Posterior vena cava (tissue), 2 donors: Measurements from ENCODE around the gene RETREG3. TPM values are rescaled to one million over a fixed set of nuclear protein-coding genes. Genes with fewer than 3 reads are reported as not detected.

Source experiments
- DNase-seq: peaks from one replicate; pipeline ENCODE4 v3.0.0-alpha.2; 2020; ENCODE audit warnings: low spot score
- intact Hi-C, 2 donors: fragments of 100-400 bp; cut with DNase I; formaldehyde crosslinking; loops; one replicate each; pipeline versions ENCODE4 v1.14.1 to v1.14.2; 2022 to 2023
- total RNA-seq, 2 donors: library from RNA; stranded (reverse); fragmentation: NEBNext Ultra II Directional; extraction: Animal tissue kit (Norgen Biotek cat#: 25700); gene quantifications; one replicate each; pipeline ENCODE4 v1.2.1, GENCODE V29; 2021
- donor health status: DM: yes; HTN: yes; CAD: no.
- donor health status: DM: yes; HTN: yes; CAD: no.

The RETREG3 gene
- total RNA-seq, 2 donors from 2014 or later: 34.6 to 42.0 TPM

DNA sequence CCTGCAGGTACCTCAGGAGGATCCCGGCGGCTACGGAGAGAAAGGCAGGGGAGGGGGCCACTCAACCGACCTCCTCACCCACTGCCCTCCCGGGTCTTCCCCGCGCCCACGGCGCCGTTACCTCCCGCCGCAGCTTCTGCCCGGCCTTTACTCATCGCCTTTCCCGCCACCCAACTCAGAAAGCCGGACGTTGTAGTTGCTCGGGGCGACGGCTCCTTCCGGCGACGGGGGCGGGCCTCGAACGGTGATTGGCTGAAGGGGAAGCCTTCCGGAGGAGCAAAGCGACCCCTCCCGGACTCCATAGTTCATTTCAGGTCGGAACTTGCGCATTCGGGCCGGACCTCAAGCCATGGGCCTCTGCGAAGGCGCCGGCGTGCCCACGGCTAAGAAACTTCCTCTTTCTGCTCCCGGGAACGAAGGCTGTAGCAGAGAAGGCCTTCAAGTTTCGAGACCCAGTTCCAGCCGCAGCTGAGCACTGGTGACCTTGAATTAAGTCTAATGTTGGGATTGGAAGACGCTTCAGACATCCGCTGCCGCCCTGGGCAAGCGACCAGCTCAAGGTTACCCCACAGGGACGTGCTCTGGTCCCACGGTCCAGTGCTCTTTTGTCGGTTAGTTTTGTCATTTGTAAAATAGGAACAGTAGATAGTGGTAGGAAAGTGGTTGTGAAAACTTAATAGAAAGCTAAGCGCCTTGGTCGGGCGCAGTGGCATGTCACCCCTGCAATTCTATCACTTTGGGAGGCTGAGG lies 31.5 kb downstream of the RETREG3 start, which contains the start of gene PSMC3IP:
TSS of gene PSMC3IP (minus strand) at position 198 of the 750 bp plus-strand sequence. CDS start at position 155, 43 bp downstream.
- DNase-seq: peak; percentile 99
- intact Hi-C loops: loop anchor here (5.0 to 10.0 kb wide), 2 partner anchors 105 to 107 kb away; partner anchors contain the start of genes CCR10 (in 2 of the 2) and CNTNAP1 (in 2 of the 2)

DNA sequence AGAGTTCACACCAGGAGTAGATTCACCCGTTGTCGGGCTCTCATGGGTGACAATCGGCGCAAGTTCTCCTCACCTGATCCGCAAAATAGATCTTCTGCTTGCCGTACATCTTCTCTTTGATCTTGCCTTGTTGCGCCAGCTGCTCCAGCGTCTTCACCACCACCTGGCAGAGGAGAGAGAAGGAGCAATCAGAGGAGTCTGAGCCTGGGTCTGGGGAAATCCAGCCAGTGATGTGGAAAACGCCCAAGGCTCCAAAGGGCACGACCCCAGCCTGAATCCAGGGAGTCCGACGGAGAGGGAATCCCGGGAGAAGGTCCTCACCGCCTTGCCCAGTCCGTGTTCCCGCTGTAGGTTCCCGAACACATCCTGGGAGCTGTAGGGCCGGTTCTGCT lies 32.0 kb downstream of the RETREG3 start:
- intact Hi-C loops: loop anchor here (5.0 to 10.0 kb wide), 2 partner anchors 105 to 108 kb away; partner anchors contain the start of genes CCR10 (in 2 of the 2) and CNTNAP1 (in 2 of the 2)

DNA sequence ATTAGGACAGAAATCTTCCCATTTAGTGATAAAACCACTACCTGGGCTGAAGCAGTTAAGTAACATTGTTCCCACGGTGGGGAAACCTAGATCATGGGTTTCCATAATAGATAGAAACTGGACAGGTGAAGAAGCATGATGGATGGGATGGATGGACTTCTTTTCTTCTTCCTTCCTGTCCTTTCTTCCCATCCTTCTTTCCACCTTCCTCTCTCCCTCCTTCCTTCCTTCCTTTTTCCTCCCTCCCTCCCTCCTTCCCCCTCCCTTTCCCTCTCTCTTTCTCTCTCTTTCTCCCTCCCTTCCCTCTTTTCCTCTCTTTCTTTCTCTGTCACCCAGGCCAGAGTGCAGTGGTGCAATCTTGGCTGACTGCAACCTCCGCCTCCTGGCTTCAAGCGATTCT lies 34.7 kb downstream of the RETREG3 start:
- intact Hi-C loops: loop anchor here in 1 of 2 donors (10.0 kb wide), 1 partner anchor 110 kb away; the partner anchor contains the start of genes CCR10 and CNTNAP1
- DNase-seq: no peak

More for the DNA sequence above, 32.0 kb downstream of the RETREG3 start:
- peak; percentile 69 for DNase-seq

DNA sequence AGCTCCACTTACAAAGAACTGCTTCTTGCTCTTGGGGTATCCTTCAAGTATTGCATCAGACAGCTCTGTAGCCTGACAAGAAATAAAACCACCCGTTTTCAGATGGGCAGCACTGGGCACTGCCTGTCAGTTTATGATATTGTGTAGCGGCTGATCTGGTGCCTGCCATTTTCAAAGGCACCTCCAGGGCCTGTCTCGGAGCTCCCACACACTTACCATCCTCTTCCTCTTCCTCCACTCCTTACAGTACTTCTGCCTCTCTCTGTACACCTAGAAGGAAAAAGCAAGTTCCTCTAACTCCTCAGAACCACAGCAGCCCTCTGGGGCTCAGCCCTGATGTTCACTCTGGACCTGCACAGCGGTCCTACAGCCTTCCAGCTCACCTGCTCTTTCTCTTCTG lies 36.1 kb downstream of the RETREG3 start:
- no peak for DNase-seq
- intact Hi-C loops: loop anchor here in 1 of 2 donors (10.0 kb wide), 1 partner anchor 112 kb away; the partner anchor contains the start of genes CCR10 and CNTNAP1

DNA sequence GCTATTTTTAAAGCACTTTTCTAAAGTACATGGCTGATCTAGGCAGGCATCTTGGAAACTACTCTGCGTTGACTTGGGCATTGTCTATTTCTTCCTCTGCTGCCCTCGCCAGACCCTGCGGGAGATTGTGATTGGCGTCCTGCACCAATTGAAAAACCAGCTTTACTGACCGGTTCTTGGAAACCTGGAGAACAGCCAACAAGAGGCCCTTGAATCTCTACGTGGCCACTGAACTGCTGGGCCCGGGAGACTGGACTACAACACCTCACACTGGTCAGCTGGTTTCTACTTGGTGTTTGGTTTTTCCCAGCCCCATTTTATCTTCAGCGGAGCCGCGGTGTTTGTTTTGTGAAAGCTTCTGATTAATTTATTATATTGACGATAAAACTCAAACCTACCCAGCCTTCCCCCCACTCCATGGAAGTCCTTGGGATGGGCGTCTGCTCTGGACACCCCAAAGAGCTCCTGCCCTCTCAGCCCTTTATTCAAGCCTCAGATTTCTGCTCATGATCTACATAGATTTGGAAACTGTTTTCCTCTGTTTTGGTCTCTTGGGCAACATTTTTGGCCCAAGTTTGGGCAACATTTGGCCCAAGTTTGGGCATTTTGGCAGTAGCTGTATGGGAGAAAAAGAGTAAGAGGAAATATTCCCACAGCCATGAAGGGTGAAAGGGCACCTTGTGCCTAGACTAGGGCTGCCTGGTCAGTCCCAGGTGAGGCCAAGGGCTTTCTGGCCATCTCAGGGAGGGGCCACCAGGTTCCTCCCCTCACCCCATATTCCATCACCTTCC lies 37.5 kb downstream of the RETREG3 start:
- DNase-seq: no peak
- intact Hi-C loops: loop anchor here in 1 of 2 donors (10.0 kb wide), 1 partner anchor 113 kb away; the partner anchor contains the start of genes CCR10 and CNTNAP1

DNA sequence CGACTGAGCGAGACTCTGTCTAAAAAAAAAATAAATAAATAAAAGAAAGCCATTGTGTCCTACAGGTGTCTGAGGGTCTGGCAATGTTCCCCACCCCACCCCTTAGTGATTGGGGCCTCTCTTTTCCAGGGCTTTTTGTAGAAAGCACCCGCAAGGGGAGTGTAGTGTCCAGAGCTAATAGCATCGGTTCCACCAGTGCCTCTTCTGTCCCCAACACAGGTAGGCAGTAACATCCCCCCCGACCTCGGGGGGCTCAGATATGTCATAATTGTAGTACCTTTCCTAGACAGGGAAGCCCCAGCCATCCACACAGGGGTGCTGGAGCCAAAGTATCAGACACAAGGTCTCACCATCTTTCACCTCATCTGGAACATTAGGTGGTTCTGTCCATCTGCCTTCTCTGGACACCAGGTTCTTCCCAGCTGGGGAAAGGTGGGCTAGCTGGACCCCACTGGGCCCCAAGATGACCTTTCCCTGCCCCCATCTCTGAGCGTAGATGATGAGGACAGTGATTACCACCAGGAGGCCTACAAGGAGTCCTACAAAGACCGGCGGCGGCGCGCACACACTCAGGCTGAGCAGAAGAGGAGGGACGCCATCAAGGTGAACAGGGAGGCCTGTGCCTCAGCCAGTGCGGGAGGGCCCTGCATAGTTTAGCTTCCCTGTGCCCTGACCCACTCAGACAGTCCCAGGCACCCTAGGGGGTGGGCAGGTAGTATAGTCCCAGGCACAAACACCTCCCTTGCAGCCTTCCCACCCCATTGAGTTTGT lies 40.6 kb downstream of the RETREG3 start:
- peak; percentile 52 for DNase-seq
- intact Hi-C loops: no loop called here

DNA sequence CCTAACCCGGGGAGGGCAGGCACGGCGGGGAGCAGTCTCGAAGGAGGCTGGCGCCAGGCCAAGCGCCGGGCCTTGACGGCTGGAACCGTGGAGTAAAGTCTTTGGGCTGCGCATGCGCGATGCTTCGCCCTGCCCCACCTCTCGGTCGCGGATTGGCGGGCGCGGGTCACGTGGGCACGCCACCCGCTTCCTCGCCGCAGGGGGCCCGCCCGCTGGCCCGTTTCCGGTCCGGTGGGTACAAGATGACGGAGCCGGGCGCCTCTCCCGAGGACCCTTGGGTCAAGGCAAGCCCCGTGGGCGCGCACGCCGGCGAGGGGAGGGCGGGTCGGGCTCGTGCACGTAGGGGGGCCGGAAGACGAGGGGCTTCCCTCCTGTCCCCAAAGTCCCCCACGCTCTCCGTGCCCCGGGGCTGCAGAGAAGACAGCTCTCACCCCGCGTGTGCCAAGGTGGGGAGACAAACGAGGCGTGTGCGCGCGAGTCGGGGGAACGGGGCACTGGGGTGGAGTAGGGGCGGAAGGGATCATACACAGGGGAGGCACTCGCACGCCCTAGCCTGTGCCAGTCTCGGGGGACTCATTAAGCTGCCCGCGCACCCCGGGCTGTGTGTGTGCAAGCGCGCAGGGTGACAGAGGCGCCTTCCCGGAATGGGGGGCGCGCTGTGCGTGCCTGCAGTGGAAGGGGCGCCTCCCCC lies 42.1 kb downstream of the RETREG3 start, which contains the start of gene MLX:
TSS of gene MLX (plus strand) at position 218 of the 691 bp plus-strand sequence. CDS start at position 243, 25 bp downstream.
- DNase-seq: peak; percentile 98
- intact Hi-C loops: no loop called here

DNA sequence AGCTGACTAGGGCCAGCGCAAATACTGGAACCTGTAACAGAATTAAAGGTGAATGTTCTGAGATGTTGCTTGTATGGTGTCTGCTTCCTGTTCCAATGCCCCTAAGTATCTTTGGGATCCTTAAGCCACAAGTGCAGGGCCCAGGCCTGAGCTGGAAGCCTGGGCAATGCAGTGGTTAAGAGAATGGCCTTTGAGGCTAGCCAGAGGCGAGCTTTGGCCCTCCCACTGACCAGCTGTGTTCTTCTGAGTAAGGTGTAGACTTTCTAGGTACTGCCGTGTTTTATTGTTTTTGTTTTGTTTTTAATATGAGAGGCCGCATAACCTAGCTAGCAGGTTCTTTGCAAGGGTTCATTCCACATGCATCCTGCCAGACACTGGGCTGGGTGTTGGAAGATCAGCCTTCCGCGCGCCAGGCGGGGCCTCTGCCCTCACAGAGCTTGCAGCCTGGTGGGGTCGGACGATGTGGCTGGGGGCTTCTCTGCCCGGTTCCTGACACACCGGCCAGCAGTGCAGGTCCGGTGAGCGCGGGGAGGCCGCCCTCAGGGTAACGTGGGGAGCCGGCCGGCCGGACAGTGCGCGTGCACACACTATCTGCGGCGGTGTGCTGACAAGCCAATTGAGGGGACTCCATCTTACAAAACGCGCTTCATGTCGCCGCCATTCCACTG lies 42.8 kb downstream of the RETREG3 start:
- intact Hi-C loops: no loop called here
- DNase-seq: peak; percentile 62

DNA sequence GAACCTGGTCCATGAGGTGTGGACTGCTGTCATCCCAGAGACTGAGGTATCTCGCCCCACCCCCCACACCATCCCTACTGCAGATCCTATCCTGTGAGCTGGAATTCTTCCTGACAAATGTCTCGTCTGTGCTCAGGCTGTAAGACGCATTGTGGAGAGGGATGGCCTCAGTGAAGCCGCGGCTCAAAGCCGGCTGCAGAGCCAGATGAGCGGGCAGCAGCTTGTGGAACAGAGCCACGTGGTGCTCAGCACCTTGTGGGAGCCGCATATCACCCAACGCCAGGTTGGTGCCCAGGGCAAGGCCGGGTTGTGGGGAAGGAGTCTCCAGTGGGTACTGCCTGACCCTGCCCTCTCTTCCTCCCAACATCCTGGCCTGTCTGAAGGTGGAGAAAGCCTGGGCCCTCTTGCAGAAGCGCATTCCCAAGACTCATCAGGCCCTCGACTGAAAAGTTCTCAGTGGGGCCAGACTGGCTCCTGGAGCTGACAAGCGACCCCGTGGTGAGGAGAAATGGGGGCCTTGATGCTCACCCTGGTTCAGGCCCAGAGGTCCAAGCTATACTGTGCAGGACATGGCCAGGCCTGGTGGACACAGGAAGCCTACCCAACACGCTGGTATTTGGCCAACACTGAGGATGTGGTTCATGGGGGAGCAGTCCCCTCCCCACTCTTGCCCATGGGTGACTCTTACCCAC lies 43.5 kb downstream of the RETREG3 start:
- intact Hi-C loops: no loop called here
- peak; percentile 66 for DNase-seq

DNA sequence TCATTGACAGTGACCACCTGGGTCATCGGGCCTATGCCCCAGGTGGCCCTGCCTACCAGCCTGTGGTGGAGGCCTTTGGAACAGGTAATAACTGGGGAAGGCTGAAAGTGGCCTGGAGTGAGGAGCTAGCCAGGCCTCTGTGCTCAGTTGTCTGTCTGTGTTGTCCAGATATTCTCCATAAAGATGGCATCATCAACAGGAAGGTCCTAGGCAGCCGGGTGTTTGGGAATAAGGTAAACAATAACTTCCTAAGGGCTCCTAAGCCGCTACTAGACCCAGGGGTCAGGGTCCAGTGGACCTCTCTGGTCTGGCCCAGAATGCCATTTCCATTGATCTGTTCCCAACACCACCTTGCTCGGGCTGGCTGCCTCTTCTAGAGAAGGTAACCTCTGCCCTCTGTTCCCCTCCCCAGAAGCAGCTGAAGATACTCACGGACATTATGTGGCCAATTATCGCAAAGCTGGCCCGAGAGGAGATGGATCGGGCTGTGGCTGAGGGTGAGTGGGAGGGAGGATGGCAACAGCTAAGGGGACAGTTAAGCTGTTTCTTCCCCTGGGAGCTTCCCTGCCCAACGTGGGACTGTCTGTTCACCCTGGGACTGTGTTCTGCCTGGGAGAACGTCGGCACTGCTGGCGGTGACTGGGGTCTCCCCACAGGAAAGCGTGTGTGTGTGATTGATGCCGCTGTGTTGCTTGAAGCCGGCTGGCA lies 44.2 kb downstream of the RETREG3 start:
- intact Hi-C loops: no loop called here
- peak; percentile 44 for DNase-seq

DNA sequence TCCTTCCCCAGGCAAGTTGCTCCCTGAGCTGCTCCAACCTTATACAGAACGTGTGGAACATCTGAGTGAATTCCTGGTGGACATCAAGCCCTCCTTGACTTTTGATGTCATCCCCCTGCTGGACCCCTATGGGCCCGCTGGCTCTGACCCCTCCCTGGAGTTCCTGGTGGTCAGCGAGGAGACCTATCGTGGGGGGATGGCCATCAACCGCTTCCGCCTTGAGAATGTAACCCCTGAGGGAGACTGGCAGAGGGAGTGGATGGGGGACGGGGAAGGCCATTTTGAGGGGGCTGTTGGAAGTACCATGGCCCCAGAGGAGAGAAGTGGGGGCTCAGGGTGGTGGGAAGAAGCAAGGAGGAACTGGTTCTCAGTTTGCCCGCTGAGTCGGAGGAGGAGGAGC lies 45.2 kb downstream of the RETREG3 start:
- intact Hi-C loops: no loop called here
- DNase-seq: peak; percentile 71

DNA sequence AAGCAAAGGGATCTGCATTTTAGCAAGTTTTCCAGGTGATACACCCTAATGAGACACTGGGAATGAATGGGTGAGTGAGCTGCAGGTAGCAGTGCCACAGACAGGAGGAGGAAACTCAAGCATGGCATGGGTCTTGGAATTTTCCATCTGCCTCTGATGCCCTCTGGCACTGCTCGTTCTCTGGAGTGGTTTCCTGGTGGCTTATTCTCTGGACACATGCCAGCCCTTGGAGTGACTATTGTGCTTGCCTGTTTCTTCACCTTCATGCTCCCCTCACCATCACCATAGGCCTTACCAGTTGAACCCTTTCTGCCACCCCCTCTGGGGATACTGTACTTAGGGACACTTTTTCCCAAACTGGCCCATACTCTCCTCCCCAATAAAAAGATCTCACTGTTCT lies 45.6 kb downstream of the RETREG3 start:
- no peak for DNase-seq
- intact Hi-C loops: no loop called here

DNA sequence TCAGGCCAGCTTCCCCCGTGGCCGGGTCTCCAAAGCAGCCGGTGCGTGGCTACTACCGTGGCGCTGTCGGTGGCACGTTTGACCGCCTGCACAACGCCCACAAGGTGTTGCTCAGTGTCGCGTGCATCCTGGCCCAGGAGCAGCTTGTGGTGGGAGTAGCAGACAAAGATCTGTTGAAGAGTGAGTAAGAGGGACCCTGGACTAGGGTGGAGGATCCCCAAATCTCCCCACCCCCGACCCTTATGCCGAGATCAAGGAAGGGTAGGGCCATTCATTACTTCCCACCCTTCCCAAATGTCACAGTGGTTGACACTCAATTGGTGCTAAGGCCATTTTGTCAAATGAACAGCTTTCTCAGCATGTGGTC lies 46.0 kb downstream of the RETREG3 start:
- intact Hi-C loops: no loop called here
- no peak for DNase-seq

DNA sequence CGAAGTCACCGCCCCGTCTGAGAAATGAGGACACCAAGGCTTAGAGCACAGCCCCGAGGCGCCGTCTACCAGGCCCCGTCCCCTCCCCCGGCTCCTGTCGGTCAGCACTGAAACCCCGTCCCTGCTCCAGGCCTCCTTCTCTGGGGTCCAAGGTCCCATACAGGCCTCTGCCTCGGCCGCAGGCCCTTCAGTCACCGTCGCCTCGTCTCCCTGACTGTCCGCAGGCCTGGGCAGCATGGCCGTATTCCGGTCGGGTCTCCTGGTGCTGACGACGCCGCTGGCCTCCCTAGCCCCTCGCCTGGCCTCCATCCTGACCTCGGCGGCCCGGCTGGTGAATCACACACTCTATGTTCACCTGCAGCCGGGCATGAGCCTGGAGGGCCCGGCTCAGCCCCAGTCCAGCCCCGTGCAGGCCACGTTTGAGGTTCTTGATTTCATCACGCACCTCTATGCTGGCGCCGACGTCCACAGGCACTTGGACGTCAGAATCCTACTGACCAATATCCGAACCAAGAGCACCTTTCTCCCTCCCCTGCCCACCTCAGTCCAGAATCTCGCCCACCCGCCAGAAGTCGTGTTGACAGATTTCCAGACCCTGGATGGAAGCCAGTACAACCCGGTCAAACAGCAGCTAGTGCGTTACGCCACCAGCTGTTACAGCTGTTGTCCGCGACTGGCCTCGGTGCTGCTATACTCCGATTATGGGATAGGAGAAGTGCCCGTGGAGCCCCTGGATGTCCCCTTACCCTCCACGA lies 46.6 kb downstream of the RETREG3 start:
- no peak for DNase-seq
- intact Hi-C loops: no loop called here

DNA sequence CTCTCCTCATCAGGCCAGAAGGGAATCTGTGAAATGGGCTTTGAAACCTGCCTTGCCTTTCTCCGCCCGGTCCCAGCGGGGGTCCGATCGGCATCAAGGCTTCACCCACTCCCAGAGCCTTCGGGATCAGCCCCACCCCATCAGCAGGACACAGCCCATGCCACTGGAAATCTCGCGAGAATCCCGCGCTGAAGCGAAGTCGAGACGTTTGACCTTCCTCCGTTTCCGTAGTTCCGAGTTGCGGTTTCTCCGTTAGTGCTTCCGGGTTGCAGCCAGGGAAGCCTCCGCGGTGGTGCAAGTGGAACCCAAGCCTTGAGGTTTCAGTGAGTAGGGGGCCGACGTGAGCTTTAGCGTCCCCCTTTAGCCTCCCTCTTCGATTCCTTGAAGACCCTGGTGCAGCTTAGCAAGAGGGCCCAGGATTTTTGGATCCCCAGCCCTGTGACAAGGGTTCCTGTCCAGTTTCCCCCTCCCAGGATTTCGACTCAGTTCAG lies 47.2 kb downstream of the RETREG3 start, which contains the start of gene COASY:
TSS of gene COASY (plus strand) at position 252 of the 491 bp plus-strand sequence. CDS start 475 bp downstream, outside the sequence.
- intact Hi-C loops: no loop called here
- peak; percentile 99 for DNase-seq

DNA sequence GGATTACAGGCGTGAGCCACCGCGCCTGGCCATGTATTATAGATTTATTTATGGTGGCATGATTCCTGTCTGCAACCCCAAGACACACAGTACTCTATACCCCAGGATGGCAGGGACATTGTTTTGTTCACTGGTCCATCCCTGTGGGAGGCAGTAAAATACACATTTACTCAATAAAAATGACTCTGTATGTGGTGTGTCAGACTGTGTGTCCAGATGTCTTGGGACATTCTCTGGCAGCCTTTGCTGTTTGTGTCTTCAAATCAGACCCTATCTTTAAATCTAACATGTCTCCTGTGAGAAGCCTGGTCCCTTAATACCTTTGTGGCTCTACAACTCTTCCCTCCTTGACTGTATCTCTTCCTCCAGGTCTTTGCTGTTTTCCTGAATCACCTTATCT lies 48.9 kb downstream of the RETREG3 start:
- no peak for DNase-seq
- intact Hi-C loops: no loop called here
